GM21360 (cell line): Measurements from ENCODE around the gene DOK1.

ENCODE experiments used
- ATAC-seq: cut with Tn5 transposase; IDR thresholded peaks from one replicate; pipeline ENCODE4 v1.9.1; 2021; ENCODE audit warnings: mild to moderate bottlenecking, moderate library complexity; ENCODE audit not compliant: unreplicated experiment

The DOK1 gene

GRCh38 chr2:74566754-74567085, 12.2 kb downstream of the DOK1 start:
- peak; percentile 35 for ATAC-seq

GRCh38 chr2:74567881-74568280, 13.4 kb downstream of the DOK1 start:
- no peak for ATAC-seq

GRCh38 chr2:74569686-74570085, 15.2 kb downstream of the DOK1 start:
- ATAC-seq = no peak

- peak; percentile 60 for ATAC-seq
These were observed 16.5 kb downstream of the DOK1 start for GRCh38 chr2:74571058-74571457.

GRCh38 chr2:74572178-74572925, 17.8 kb downstream of the DOK1 start:
- ATAC-seq = no peak

GRCh38 chr2:74573747-74574562, 19.4 kb downstream of the DOK1 start:
- peak; percentile 33 for ATAC-seq

- ATAC-seq = no peak
These were observed 20.8 kb downstream of the DOK1 start for GRCh38 chr2:74575320-74575719.

- ATAC-seq = no peak
These were observed 21.8 kb downstream of the DOK1 start for GRCh38 chr2:74576211-74576862.

- no peak for ATAC-seq
These were observed 22.3 kb downstream of the DOK1 start for GRCh38 chr2:74576863-74577229.

GRCh38 chr2:74577448-74577847, 22.9 kb downstream of the DOK1 start:
- ATAC-seq = no peak

GRCh38 chr2:74578408-74578807, 23.9 kb downstream of the DOK1 start:
- ATAC-seq = no peak

GRCh38 chr2:74581463-74581862, 26.9 kb downstream of the DOK1 start:
- ATAC-seq = no peak

GRCh38 chr2:74582184-74582583, 27.7 kb downstream of the DOK1 start:
- ATAC-seq = no peak

- no peak for ATAC-seq
These were observed 29.0 kb downstream of the DOK1 start for GRCh38 chr2:74583504-74583903.

- peak; percentile 62 for ATAC-seq
These were observed 29.6 kb downstream of the DOK1 start for GRCh38 chr2:74584088-74584645.

GRCh38 chr2:74585406-74586185, 31.1 kb downstream of the DOK1 start:
- no peak for ATAC-seq

GRCh38 chr2:74587664-74588277, 33.3 kb downstream of the DOK1 start:
- ATAC-seq = peak; percentile 49

- ATAC-seq = no peak
These were observed 34.1 kb downstream of the DOK1 start for GRCh38 chr2:74588664-74589063.

GRCh38 chr2:74593826-74594772, 39.6 kb downstream of the DOK1 start:
- ATAC-seq = no peak
